Measurements from ENCODE around the gene PTPRN2.

Gene PTPRN2

DNA sequence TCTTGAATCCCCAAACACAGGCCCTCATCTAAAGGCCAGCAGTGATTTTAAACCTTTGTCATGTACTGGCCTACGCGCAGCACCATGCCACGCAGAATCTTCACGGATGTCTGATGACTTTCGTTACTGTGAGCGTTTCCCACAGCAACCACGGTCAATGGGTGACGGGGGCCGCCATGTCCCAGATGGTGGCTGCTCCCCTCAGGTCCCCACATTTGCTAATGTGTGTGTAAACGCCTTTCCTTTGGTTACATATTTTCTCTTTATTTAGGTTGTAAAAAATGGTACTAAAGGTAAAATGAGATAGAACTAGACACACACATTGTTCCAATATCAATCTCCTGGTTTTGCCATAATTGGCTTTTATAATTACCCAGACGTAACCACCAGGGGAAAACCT, 699.0 kb downstream of the PTPRN2 start:
- TF ChIP-seq, protein P1, sequence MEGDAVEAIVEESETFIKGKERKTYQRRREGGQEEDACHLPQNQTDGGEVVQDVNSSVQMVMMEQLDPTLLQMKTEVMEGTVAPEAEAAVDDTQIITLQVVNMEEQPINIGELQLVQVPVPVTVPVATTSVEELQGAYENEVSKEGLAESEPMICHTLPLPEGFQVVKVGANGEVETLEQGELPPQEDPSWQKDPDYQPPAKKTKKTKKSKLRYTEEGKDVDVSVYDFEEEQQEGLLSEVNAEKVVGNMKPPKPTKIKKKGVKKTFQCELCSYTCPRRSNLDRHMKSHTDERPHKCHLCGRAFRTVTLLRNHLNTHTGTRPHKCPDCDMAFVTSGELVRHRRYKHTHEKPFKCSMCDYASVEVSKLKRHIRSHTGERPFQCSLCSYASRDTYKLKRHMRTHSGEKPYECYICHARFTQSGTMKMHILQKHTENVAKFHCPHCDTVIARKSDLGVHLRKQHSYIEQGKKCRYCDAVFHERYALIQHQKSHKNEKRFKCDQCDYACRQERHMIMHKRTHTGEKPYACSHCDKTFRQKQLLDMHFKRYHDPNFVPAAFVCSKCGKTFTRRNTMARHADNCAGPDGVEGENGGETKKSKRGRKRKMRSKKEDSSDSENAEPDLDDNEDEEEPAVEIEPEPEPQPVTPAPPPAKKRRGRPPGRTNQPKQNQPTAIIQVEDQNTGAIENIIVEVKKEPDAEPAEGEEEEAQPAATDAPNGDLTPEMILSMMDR (IDR thresholded peaks at IDR 0.05; ENCODE audit: insufficient read depth, low read length, missing control alignments), result no peak
- H3K4me3 ChIP-seq (ENCODE audit: low read depth, low read length), result no peak overlapping the region
- ChIA-PET POLR2A (no interaction called here), CTCF (no interaction called here)
- no peak for DNase-seq (ENCODE audit: low read depth, low spot score)

DNA sequence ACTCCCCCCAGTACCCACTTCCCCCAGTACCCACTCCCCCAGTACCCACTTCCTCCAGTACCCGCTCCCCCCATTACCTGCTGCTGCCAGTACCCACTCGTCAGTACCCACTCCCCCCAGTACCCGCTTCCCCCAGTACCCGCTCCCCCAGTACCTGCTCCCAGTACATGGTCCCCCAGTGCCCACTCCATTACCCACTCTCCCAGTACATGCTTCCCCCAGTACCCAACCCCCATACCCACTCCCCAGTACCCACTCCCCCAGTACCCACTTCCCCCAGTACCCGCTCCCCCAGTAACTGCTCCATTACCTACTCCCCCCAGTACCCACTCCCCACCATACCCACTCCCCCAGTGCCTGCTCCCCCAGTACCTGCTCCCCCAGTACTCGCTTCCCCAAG, 700.2 kb downstream of the PTPRN2 start:
- ChIA-PET POLR2A (no interaction called here), CTCF (no interaction called here)
- TF ChIP-seq, protein P1 (IDR thresholded peaks at IDR 0.05; ENCODE audit: insufficient read depth, low read length, missing control alignments), result no peak
- H3K4me3 ChIP-seq (ENCODE audit: low read depth, low read length), result no peak overlapping the region
- DNase-seq (ENCODE audit: low read depth, low spot score), result no peak

DNA sequence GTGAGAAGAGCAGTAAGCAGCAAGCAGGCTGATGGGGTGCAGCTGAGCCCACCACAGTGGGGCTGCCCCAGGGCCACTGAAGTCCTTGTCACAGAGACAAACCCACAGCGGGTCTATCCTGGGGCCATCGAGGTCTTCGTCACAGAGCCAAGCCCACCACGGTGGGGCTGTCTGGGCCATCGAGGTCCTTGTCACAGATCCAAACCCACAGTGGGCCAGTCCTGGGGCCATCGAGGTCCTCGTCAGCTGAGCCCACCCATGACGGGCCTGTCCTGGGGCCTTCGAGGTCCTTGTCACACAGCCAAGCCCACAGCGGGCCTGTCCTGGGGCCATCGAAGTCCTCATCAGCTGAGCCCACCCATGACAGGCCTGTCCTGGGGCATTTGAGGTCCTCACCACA, 700.9 kb downstream of the PTPRN2 start:
- ChIA-PET CTCF (no interaction called here), POLR2A (no interaction called here)
- TF ChIP-seq, protein P1 (IDR thresholded peaks at IDR 0.05; ENCODE audit: insufficient read depth, low read length, missing control alignments), result no peak
- H3K4me3 ChIP-seq (ENCODE audit: low read depth, low read length), result no peak overlapping the region
- no peak for DNase-seq (ENCODE audit: low read depth, low spot score)

DNA sequence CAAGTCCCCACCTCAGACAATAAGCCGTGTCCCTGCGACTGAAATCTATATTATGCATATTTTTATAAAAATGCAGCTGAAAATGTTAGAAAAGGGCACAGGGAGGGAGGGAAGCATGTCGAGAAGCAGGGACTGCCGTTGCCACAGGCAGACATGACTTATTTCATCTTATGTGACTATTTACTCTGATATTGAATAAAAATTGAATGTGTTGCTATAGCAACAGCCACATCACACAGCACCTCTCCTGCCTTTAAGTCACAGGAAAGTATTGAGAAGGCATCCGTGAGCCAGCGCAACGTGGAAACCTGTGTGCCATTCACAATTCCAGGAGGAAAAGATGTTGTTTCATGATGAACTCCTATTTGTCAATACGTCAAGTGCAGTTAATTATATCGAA, 701.4 kb downstream of the PTPRN2 start:
- ChIA-PET POLR2A (no interaction called here), CTCF (no interaction called here)
- DNase-seq (ENCODE audit: low read depth, low spot score), result no peak
- TF ChIP-seq, protein P1 (IDR thresholded peaks at IDR 0.05; ENCODE audit: insufficient read depth, low read length, missing control alignments), result no peak
- H3K4me3 ChIP-seq (ENCODE audit: low read depth, low read length), result no peak overlapping the region

DNA sequence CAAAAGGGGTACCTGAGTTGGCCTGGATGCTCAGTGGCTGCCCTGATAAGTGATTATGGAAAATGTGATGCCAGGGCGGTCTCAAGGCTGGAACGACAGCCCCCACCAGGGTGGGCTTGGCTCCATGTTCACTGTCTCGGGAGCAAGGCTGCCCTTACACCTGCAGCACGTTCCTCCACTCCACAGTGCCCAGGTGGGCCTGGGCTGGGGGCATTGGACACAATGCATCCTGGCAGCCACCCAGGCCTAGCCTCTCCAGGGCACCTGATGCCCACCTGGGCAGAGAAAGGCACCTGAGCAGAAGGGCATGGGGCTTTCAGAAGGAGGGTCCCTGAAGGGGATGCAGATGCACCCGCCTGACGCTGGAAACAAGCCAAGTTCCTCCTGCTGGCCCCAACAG, 702.5 kb downstream of the PTPRN2 start:
- POLR2A ChIA-PET, result no interaction called here
- no peak for DNase-seq (ENCODE audit: low read depth, low spot score)
- TF ChIP-seq, protein P1 (IDR thresholded peaks at IDR 0.05; ENCODE audit: insufficient read depth, low read length, missing control alignments), result no peak
- CTCF ChIA-PET, result no interaction called here
- no peak overlapping the region for H3K4me3 ChIP-seq (ENCODE audit: low read depth, low read length)

DNA sequence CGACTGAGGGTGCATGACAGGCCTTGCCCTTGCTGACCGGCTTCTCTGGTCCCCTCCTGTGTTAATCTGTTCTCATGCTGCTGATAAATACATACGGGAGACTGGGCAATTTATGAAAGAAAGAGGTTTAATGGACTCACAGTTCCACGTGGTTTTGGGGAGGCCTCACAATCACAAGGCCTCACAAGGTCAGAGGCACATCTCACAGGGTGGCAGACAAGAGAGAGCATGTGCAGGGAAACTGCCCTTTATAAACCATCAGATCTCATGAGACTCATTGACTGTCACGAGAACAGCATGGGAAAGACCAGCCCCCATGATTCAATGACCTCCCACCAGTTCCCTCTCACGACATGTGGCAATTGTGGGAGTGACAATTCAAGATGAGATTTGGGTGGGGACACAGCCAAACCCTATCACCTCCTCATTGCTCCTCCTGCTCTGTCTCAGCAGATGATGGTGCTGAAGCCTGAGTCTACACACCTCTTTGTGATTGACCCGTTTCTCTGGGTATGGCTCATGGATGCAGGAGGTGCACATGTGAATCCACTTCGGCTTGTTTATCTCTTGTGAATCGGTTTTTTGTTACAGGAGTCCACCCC, 703.1 kb downstream of the PTPRN2 start:
- TF ChIP-seq, protein P1 (IDR thresholded peaks at IDR 0.05; ENCODE audit: insufficient read depth, low read length, missing control alignments), result no peak
- H3K4me3 ChIP-seq (ENCODE audit: low read depth, low read length), result no peak overlapping the region
- no peak for DNase-seq (ENCODE audit: low read depth, low spot score)
- POLR2A ChIA-PET, result no interaction called here
- CTCF ChIA-PET, result no interaction called here

All from AG04449 (cell line).